ENCODE data around the gene RPLP1. TPM values are rescaled to one million over a fixed set of nuclear protein-coding genes. Genes with fewer than 3 reads are reported as not detected.

RPLP1 gene
- total and polyA plus RNA-seq, 2 of the 8 experiments (the other 6 are each of a cell fraction or from before 2014, with no cell fraction given) = 2,089 to 4,387 TPM

GRCh38 chr15:69433831-69434230, 18.8 kb upstream of the RPLP1 start:
- Histone ChIP-seq H3K14ac (ENCODE audit: insufficient read length) (no peak overlapping the region), H3K23me2 (ENCODE audit: low read depth, low read length) (no peaks in the 10 kb centered on the region), H2BK5ac (ENCODE audit: low read depth, low read length) (no peak overlapping the region), H3K23ac (ENCODE audit: insufficient read length) (no peak overlapping the region), H3K79me1 (ENCODE audit: low read depth, low read length) (peaks cover 7% of the 10 kb centered on the region), H4K5ac (ENCODE audit: insufficient read length, low read depth, low read length) (no peak overlapping the region), H2BK15ac (ENCODE audit: low read length) (no peak overlapping the region), H3K4ac (replicated peaks; ENCODE audit: insufficient read length, low read depth, low read length) (no peak overlapping the region), H4K8ac (ENCODE audit: extremely low read depth, insufficient read depth, low read length) (no peak overlapping the region), H3K4me2 (ENCODE audit: insufficient read depth in 1 of 2, low read depth in 2 of 2, low read length in 2 of 2) (no peak overlapping the region), H3K36me3 (ENCODE audit: control insufficient read depth in 2 of 4, insufficient read depth in 4 of 4, low read length in 3 of 4) (peaks cover 17 to 76% (median 65%) of the 10 kb centered on the region in 4 experiments), H3K4me1 (replicated peaks in 1 of 4; ENCODE audit: control insufficient read depth in 3 of 4, insufficient read depth in 4 of 4, low read length in 3 of 4) (no peaks in the 10 kb centered on the region; a peak in 1 of 7 replicates), H2BK120ac (replicated peaks; ENCODE audit: low read depth, low read length) (no peak overlapping the region), H3K9ac (replicated peaks in 1 of 4; ENCODE audit: extremely low read depth in 1 of 4, low read depth in 3 of 4, low read length in 3 of 4) (no peak overlapping the region), H4K20me1 (replicated peaks in 1 of 2; ENCODE audit: control insufficient read depth in 1 of 2, insufficient read depth in 2 of 2, low read length in 2 of 2) (peaks cover 0 to 3% of the 10 kb centered on the region in 2 experiments), H3K56ac (replicated peaks; ENCODE audit: insufficient read length, low read depth, low read length) (no peak overlapping the region), H3K9me3 (ENCODE audit: insufficient read depth in 2 of 2, low read depth in 1 of 2, low read length in 1 of 2) (no peaks in the 10 kb centered on the region), H3K27ac (ENCODE audit: low read depth, low read length) (no peak overlapping the region), H2AFZ (ENCODE audit: low read length) (no peak overlapping the region), H4K91ac (replicated peaks; ENCODE audit: insufficient read length, low read length) (no peak overlapping the region), H3K4me3 (ENCODE audit: extremely low read depth in 1 of 4, insufficient read depth in 2 of 4, low read depth in 3 of 4, low read length in 4 of 4) (no peak overlapping the region), H2BK20ac (ENCODE audit: low read length) (no peak overlapping the region), H2BK12ac (ENCODE audit: low read depth, low read length) (no peak overlapping the region), H3K79me2 (ENCODE audit: control insufficient read depth in 1 of 2, insufficient read depth in 2 of 2, low read length in 2 of 2) (no peaks in the 10 kb centered on the region; a peak in 2 of 4 replicates), H2AK5ac (ENCODE audit: low read depth, low read length) (no peak overlapping the region), H3K27me3 (replicated peaks in 1 of 4; ENCODE audit: control insufficient read depth in 3 of 4, extremely low read depth in 1 of 4, insufficient read depth in 3 of 4, low read length in 3 of 4) (no peaks in the 10 kb centered on the region), H3K18ac (ENCODE audit: extremely low read depth, low read length) (no peak overlapping the region)
- WGBS, 2 experiments (ENCODE audit: extremely low coverage in 1 of 2, insufficient coverage in 1 of 2, insufficient read length in 1 of 2, insufficient replicate concordance in 2 of 2, low coverage in 1 of 2, low lambda C conversion rate in 2 of 2, missing lambda C conversion rate in 1 of 2) = 76% methylated on average over 1 of the region's 1 CpG; no CpG with 5 or more reads in 1 of the 2 experiments
- DNase-seq (ENCODE audit: low read depth in 1 of 2, low spot score in 2 of 2) = no peak
- POLR2A ChIA-PET (ENCODE audit: partially characterized antibody) = interaction anchor here (1.1 to 5.1 kb wide), 3 partner anchors 14 to 19 kb away, joined by 3 to 42 read pairs (median 3); partner anchors contain the start of gene RPLP1
- CTCF ChIA-PET (ENCODE audit: partially characterized antibody) = interaction anchor here (1.3 kb wide), 1 partner anchor 12 kb away, joined by 3 read pairs; no protein-coding TSS in a partner anchor
- no peak for FAIRE-seq
- no peak for TF ChIP-seq PHF8 (conservative IDR thresholded peaks at IDR 0.05; ENCODE audit: low read depth, low read length)

Data from H1 (cell line).